ENCODE results near the gene FABP7. TPM values are rescaled to one million over a fixed set of nuclear protein-coding genes. Genes with fewer than 3 reads are reported as not detected.

FABP7 gene
- total RNA-seq, 1 experiment from 2014 or later: not detected

DNA sequence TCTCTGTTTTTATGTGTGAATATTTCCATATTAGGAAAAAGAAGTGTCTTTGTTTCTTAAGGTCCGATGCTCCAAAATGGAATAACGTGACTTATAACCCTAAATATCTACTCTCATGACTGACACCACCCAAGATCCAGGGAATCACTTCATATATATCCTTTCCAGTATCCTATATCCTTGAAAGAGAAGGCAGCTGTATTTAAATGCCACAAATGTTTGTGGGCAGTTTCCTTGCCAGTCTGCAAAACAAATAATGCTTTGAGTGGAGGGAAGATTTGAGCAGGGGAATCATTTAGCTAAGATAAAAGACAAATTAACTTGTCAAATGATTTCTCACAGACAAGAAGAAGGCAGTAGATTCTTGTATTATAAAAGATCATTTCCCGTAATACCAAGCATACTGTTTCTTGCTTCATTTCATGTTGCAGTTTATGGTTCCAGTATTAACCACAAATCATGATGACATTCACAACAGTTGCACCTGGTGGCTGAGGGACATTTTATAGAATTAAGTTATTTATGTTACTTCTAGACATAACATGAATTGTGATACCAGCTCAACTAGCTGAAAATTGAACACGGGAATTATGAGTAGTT is 30.0 kb upstream of the FABP7 start:
- no peak for TF ChIP-seq ELF1 (IDR thresholded peaks at IDR 0.05; ENCODE audit: borderline replicate concordance, low read depth)
- no peak for TF ChIP-seq RAD21 (IDR thresholded peaks at IDR 0.05; ENCODE audit: low read depth)
- TF ChIP-seq, protein P1, sequence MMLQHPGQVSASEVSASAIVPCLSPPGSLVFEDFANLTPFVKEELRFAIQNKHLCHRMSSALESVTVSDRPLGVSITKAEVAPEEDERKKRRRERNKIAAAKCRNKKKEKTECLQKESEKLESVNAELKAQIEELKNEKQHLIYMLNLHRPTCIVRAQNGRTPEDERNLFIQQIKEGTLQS (IDR thresholded peaks at IDR 0.05): no peak
- TF ChIP-seq, protein P2, sequence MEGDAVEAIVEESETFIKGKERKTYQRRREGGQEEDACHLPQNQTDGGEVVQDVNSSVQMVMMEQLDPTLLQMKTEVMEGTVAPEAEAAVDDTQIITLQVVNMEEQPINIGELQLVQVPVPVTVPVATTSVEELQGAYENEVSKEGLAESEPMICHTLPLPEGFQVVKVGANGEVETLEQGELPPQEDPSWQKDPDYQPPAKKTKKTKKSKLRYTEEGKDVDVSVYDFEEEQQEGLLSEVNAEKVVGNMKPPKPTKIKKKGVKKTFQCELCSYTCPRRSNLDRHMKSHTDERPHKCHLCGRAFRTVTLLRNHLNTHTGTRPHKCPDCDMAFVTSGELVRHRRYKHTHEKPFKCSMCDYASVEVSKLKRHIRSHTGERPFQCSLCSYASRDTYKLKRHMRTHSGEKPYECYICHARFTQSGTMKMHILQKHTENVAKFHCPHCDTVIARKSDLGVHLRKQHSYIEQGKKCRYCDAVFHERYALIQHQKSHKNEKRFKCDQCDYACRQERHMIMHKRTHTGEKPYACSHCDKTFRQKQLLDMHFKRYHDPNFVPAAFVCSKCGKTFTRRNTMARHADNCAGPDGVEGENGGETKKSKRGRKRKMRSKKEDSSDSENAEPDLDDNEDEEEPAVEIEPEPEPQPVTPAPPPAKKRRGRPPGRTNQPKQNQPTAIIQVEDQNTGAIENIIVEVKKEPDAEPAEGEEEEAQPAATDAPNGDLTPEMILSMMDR (IDR thresholded peaks at IDR 0.05 in 2 of 3, conservative IDR thresholded peaks at IDR 0.05 in 1 of 3; ENCODE audit: borderline replicate concordance in 1 of 3, insufficient read depth in 1 of 3, low read depth in 2 of 3, low read length in 2 of 3): no peak
- no peak for TF ChIP-seq JUND (IDR thresholded peaks at IDR 0.05)
- no peak for TF ChIP-seq POLR2A (IDR thresholded peaks at IDR 0.05; ENCODE audit: borderline replicate concordance, extremely low read depth, insufficient read depth, insufficient read length)
- TF ChIP-seq CBX3 (IDR thresholded peaks at IDR 0.05; ENCODE audit: low read depth): no peak
- Histone ChIP-seq H3K36me3 (ENCODE audit: control insufficient read depth in 1 of 2, insufficient read depth in 2 of 2, low read length in 2 of 2) (no peaks in the 10 kb centered on the region), H3K4me2 (ENCODE audit: low read length) (no peak overlapping the region), H3K27ac (ENCODE audit: low read depth, low read length) (no peak overlapping the region), H2AFZ (ENCODE audit: low read depth, low read length, poor library complexity, severe bottlenecking) (no peak overlapping the region), H3K9me3 (ENCODE audit: control insufficient read depth in 1 of 2, insufficient read depth in 1 of 2, low read depth in 1 of 2, low read length in 2 of 2) (no peaks in the 10 kb centered on the region), H3K9ac (ENCODE audit: low read length) (no peak overlapping the region), H3K4me1 (ENCODE audit: control insufficient read depth in 1 of 2, insufficient read depth in 2 of 2, low read length in 2 of 2) (no peaks in the 10 kb centered on the region), H4K20me1 (ENCODE audit: insufficient read depth) (no peaks in the 10 kb centered on the region), H3K79me2 (ENCODE audit: insufficient read depth, low read length) (no peaks in the 10 kb centered on the region), H3K27me3 (ENCODE audit: insufficient read depth, low read length) (no peaks in the 10 kb centered on the region), H3K4me3 (replicated peaks in 1 of 2; ENCODE audit: low read depth in 1 of 2, low read length in 2 of 2) (no peak overlapping the region), H3K9me2 (ENCODE audit: insufficient read depth) (no peaks in the 10 kb centered on the region)
- intact Hi-C loops (cut with micrococcal nuclease): no loop called here
- CTCF ChIA-PET: interaction anchor here (1.0 kb wide), 1 partner anchor 21 kb away, joined by 3 read pairs; no protein-coding TSS in a partner anchor
- ATAC-seq (no peak), DNase-seq (ENCODE audit: low read depth, low spot score) (no peak)
- no TSS peak for BruUV-seq (replicated peaks)
- RAD21 ChIA-PET (ENCODE audit: low non-redundant PET in 1 of 2, low total read pairs in 2 of 2, uncharacterized antibody in 2 of 2, unreplicated experiment in 2 of 2): no interaction called here
- POLR2A ChIA-PET: no interaction called here

DNA sequence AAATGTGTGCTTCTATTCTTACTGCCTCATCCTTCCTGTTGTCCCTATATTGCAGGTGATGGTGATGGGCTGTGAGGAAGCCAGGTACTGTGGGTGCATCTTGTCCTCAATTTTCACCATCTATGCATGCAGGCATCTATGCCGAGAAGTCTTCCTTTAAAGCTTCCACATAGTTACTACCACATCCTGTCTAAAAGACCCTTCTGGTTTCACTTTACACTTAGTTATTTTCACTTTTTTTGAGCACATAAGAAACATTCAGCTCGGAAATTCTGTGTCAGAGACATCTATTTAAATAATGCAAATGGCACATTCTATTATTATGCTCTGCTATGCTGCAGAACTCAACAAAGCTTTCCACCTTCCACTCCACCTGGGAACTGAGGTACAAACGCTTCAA is 28.2 kb upstream of the FABP7 start:
- no peaks in the 10 kb centered on the region for H3K36me3 ChIP-seq (ENCODE audit: control insufficient read depth in 1 of 2, insufficient read depth in 2 of 2, low read length in 2 of 2)
- no peak for ATAC-seq
- H2AFZ ChIP-seq (ENCODE audit: low read depth, low read length, poor library complexity, severe bottlenecking): no peak overlapping the region
- ChIA-PET CTCF (no interaction called here), POLR2A (no interaction called here), RAD21 (ENCODE audit: low non-redundant PET in 1 of 2, low total read pairs in 2 of 2, uncharacterized antibody in 2 of 2, unreplicated experiment in 2 of 2) (interaction anchor here in 1 of 2 experiments (0.9 kb wide), 1 partner anchor 195 kb away, joined by 3 read pairs; no protein-coding TSS in a partner anchor)
- no peaks in the 10 kb centered on the region for H3K9me3 ChIP-seq (ENCODE audit: control insufficient read depth in 1 of 2, insufficient read depth in 1 of 2, low read depth in 1 of 2, low read length in 2 of 2)
- no peaks in the 10 kb centered on the region for H3K27me3 ChIP-seq (ENCODE audit: insufficient read depth, low read length)
- no peak for DNase-seq (ENCODE audit: low read depth, low spot score)
- no TSS peak for BruUV-seq (replicated peaks)
- no peaks in the 10 kb centered on the region for H3K79me2 ChIP-seq (ENCODE audit: insufficient read depth, low read length)
- no peaks in the 10 kb centered on the region for H3K9me2 ChIP-seq (ENCODE audit: insufficient read depth)
- H3K4me1 ChIP-seq (ENCODE audit: control insufficient read depth in 1 of 2, insufficient read depth in 2 of 2, low read length in 2 of 2): no peaks in the 10 kb centered on the region
- H4K20me1 ChIP-seq (ENCODE audit: insufficient read depth): no peaks in the 10 kb centered on the region
- H3K27ac ChIP-seq (ENCODE audit: low read depth, low read length): no peak overlapping the region
- no peak overlapping the region for H3K4me3 ChIP-seq (replicated peaks in 1 of 2; ENCODE audit: low read depth in 1 of 2, low read length in 2 of 2)
- H3K4me2 ChIP-seq (ENCODE audit: low read length): no peak overlapping the region
- no peak overlapping the region for H3K9ac ChIP-seq (ENCODE audit: low read length)
- intact Hi-C loops (cut with micrococcal nuclease): no loop called here
- TF ChIP-seq EZH2phosphoT487 (IDR thresholded peaks at IDR 0.05; ENCODE audit: borderline replicate concordance) (no peak), EZH2 (IDR thresholded peaks at IDR 0.05) (no peak), RAD21 (IDR thresholded peaks at IDR 0.05; ENCODE audit: low read depth) (no peak), YY1 (IDR thresholded peaks at IDR 0.05; ENCODE audit: extremely low read depth, insufficient replicate concordance, low read depth, low read length) (no peak)
- TF ChIP-seq, protein P2 (IDR thresholded peaks at IDR 0.05 in 2 of 3, conservative IDR thresholded peaks at IDR 0.05 in 1 of 3; ENCODE audit: borderline replicate concordance in 1 of 3, insufficient read depth in 1 of 3, low read depth in 2 of 3, low read length in 2 of 3): no peak
- TF ChIP-seq, protein P3, sequence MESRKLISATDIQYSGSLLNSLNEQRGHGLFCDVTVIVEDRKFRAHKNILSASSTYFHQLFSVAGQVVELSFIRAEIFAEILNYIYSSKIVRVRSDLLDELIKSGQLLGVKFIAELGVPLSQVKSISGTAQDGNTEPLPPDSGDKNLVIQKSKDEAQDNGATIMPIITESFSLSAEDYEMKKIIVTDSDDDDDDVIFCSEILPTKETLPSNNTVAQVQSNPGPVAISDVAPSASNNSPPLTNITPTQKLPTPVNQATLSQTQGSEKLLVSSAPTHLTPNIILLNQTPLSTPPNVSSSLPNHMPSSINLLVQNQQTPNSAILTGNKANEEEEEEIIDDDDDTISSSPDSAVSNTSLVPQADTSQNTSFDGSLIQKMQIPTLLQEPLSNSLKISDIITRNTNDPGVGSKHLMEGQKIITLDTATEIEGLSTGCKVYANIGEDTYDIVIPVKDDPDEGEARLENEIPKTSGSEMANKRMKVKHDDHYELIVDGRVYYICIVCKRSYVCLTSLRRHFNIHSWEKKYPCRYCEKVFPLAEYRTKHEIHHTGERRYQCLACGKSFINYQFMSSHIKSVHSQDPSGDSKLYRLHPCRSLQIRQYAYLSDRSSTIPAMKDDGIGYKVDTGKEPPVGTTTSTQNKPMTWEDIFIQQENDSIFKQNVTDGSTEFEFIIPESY (IDR thresholded peaks at IDR 0.05; ENCODE audit: extremely low read depth, insufficient replicate concordance, low read length): no peak
- TF ChIP-seq, protein P1 (IDR thresholded peaks at IDR 0.05): no peak
